HepG2 (cell line): ENCODE data around the gene SPCS2.

Source experiments
- CREB1 ChIP-seq, 2 experiments: fragments of 450-650 bp in 1 of 2; IDR thresholded peaks; 2 replicates each; pipeline ENCODE4 v1.6.1; 2016 to 2017; ENCODE audit warnings: control low read depth in 1 of 2, mild to moderate bottlenecking in 1 of 2, missing compliant biosample characterization in 1 of 2, missing genetic modification characterization in 1 of 2
- KMT2B ChIP-seq: IDR thresholded peaks from 2 replicates; pipeline ENCODE4 v1.6.1; 2016; ENCODE audit warnings: missing genetic modification reagents, missing compliant biosample characterization
- NFRKB ChIP-seq: fragments of 450-650 bp; IDR thresholded peaks from 2 replicates; pipeline ENCODE4 v1.6.1; 2017
- RAD51 ChIP-seq: fragments of 450-650 bp; IDR thresholded peaks from 2 replicates; pipeline ENCODE4 v1.6.1; 2016; ENCODE audit warnings: borderline replicate concordance
- TP53 ChIP-seq: sonication (generic); formaldehyde crosslinking; conservative IDR thresholded peaks from 2 replicates; pipeline ENCODE4 v1.4.0; 2020; ENCODE audit warnings: missing genetic modification reagents
- ZNF12 ChIP-seq: sonication (generic); formaldehyde crosslinking; IDR thresholded peaks from 2 replicates; pipeline ENCODE4 v1.5.0; 2020; ENCODE audit warnings: missing genetic modification reagents
- ZNF558 ChIP-seq: sonication (generic); formaldehyde crosslinking; IDR thresholded peaks from 2 replicates; pipeline ENCODE4 v1.9.0; 2022; ENCODE audit warnings: mild to moderate bottlenecking, missing genetic modification reagents, borderline replicate concordance
- ZNF790 ChIP-seq: sonication (generic); formaldehyde crosslinking; IDR thresholded peaks from 2 replicates; pipeline ENCODE4 v1.8.0; 2022; ENCODE audit warnings: missing genetic modification reagents, mild to moderate bottlenecking, borderline replicate concordance
- TF ChIP-seq, protein P1 (sequence below): IDR thresholded peaks from 2 replicates; pipeline ENCODE4 v1.6.1; 2016; ENCODE audit warnings: missing compliant biosample characterization, missing genetic modification reagents, borderline replicate concordance
- TF ChIP-seq, protein P2 (sequence below): sonication (generic); formaldehyde crosslinking; IDR thresholded peaks from 2 replicates; pipeline ENCODE4 v1.5.0; 2020; ENCODE audit warnings: mild to moderate bottlenecking, missing genetic modification reagents, moderate library complexity
- TF ChIP-seq, protein P3 (sequence below): IDR thresholded peaks from 2 replicates; pipeline ENCODE4 v1.6.1; 2016
- TF ChIP-seq, protein P4 (sequence below): sonication (generic); formaldehyde crosslinking; IDR thresholded peaks from 2 replicates; pipeline ENCODE4 v1.4.0; 2020; ENCODE audit warnings: mild to moderate bottlenecking, missing genetic modification reagents

DNA sequence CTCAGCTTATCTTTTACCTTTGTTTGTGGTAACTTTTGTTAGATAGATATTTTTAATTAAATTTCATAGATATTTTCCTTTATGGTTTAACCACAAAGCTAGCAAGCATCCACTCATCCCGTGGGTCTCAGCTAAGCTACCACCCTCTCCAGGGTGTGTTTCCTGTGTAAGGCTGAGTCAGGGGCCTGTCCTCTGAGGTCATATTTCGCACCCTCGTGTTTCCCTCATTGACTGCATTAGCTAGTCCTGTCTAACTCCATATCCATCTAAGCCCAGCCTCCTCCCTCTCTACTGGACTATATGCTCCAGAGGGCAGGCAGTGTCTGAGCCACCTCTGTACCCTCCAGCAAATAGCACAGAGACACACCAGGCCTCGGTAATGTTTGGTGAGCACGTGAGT, 16.9 kb upstream of the SPCS2 start:
- TF ChIP-seq, protein P1, sequence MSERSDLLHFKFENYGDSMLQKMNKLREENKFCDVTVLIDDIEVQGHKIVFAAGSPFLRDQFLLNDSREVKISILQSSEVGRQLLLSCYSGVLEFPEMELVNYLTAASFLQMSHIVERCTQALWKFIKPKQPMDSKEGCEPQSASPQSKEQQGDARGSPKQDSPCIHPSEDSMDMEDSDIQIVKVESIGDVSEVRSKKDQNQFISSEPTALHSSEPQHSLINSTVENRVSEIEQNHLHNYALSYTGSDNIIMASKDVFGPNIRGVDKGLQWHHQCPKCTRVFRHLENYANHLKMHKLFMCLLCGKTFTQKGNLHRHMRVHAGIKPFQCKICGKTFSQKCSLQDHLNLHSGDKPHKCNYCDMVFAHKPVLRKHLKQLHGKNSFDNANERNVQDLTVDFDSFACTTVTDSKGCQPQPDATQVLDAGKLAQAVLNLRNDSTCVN (CRISPR knock-in tag): no peak
- TF ChIP-seq RAD51 (no peak), KMT2B (CRISPR knock-in tag) (no peak), ZNF558 (no peak), NFRKB (no peak), TP53 (CRISPR knock-in tag) (no peak), CREB1 (IDR thresholded peaks at IDR 0.05) (no peak), CREB1 (CRISPR knock-in tag; IDR thresholded peaks at IDR 0.05) (no peak), ZNF12 (no peak), ZNF790 (CRISPR knock-in tag) (no peak)
- TF ChIP-seq, protein P2, sequence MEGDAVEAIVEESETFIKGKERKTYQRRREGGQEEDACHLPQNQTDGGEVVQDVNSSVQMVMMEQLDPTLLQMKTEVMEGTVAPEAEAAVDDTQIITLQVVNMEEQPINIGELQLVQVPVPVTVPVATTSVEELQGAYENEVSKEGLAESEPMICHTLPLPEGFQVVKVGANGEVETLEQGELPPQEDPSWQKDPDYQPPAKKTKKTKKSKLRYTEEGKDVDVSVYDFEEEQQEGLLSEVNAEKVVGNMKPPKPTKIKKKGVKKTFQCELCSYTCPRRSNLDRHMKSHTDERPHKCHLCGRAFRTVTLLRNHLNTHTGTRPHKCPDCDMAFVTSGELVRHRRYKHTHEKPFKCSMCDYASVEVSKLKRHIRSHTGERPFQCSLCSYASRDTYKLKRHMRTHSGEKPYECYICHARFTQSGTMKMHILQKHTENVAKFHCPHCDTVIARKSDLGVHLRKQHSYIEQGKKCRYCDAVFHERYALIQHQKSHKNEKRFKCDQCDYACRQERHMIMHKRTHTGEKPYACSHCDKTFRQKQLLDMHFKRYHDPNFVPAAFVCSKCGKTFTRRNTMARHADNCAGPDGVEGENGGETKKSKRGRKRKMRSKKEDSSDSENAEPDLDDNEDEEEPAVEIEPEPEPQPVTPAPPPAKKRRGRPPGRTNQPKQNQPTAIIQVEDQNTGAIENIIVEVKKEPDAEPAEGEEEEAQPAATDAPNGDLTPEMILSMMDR (CRISPR knock-in tag): no peak
- TF ChIP-seq, protein P3, sequence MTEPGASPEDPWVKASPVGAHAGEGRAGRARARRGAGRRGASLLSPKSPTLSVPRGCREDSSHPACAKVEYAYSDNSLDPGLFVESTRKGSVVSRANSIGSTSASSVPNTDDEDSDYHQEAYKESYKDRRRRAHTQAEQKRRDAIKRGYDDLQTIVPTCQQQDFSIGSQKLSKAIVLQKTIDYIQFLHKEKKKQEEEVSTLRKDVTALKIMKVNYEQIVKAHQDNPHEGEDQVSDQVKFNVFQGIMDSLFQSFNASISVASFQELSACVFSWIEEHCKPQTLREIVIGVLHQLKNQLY (CRISPR knock-in tag): no peak
- TF ChIP-seq, protein P4, sequence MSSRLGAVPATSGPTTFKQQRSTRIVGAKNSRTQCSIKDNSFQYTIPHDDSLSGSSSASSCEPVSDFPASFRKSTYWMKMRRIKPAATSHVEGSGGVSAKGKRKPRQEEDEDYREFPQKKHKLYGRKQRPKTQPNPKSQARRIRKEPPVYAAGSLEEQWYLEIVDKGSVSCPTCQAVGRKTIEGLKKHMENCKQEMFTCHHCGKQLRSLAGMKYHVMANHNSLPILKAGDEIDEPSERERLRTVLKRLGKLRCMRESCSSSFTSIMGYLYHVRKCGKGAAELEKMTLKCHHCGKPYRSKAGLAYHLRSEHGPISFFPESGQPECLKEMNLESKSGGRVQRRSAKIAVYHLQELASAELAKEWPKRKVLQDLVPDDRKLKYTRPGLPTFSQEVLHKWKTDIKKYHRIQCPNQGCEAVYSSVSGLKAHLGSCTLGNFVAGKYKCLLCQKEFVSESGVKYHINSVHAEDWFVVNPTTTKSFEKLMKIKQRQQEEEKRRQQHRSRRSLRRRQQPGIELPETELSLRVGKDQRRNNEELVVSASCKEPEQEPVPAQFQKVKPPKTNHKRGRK (CRISPR knock-in tag): no peak
